ENCODE measurements around the gene SCGB2A2. TPM values are rescaled to one million over a fixed set of nuclear protein-coding genes. Genes with fewer than 3 reads are reported as not detected.

SCGB2A2 gene
- polyA plus RNA-seq, 1 experiment = not detected

DNA sequence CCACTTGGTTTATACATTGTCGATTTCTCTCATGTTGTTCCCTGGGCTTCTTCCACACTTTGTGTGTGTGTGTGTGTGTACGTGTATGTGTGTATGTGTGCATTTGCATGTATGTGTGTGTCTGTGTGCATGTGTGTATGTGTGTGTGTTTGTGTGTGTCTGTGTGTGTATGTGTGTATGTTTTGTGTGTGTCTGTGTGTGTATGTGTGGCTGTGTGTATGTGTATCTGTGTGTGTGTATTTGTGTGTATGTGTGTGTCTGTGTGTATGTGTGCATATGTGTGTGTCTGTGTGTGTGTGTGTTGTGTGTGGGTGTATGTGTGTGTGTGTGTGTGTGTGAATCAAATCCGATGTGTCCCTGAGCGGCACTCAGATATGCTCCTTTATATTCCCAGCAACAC lies 32.5 kb upstream of the SCGB2A2 start:
- no peaks in the 10 kb centered on the region for H3K9me3 ChIP-seq (ENCODE audit: control insufficient read depth, insufficient read depth, low read length)
- TF ChIP-seq, protein P1, sequence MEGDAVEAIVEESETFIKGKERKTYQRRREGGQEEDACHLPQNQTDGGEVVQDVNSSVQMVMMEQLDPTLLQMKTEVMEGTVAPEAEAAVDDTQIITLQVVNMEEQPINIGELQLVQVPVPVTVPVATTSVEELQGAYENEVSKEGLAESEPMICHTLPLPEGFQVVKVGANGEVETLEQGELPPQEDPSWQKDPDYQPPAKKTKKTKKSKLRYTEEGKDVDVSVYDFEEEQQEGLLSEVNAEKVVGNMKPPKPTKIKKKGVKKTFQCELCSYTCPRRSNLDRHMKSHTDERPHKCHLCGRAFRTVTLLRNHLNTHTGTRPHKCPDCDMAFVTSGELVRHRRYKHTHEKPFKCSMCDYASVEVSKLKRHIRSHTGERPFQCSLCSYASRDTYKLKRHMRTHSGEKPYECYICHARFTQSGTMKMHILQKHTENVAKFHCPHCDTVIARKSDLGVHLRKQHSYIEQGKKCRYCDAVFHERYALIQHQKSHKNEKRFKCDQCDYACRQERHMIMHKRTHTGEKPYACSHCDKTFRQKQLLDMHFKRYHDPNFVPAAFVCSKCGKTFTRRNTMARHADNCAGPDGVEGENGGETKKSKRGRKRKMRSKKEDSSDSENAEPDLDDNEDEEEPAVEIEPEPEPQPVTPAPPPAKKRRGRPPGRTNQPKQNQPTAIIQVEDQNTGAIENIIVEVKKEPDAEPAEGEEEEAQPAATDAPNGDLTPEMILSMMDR (IDR thresholded peaks at IDR 0.05; ENCODE audit: low read depth, low read length) = no peak
- ChIA-PET CTCF (no interaction called here), POLR2A (no interaction called here)
- H3K27ac ChIP-seq (ENCODE audit: low read depth, low read length) = no peak overlapping the region
- DNase-seq (ENCODE audit: low read depth, low spot score) = no peak
- H3K4me3 ChIP-seq (ENCODE audit: low read depth, low read length) = no peak overlapping the region
- no peaks in the 10 kb centered on the region for H3K27me3 ChIP-seq (ENCODE audit: control insufficient read depth, insufficient read depth, low read length)

DNA sequence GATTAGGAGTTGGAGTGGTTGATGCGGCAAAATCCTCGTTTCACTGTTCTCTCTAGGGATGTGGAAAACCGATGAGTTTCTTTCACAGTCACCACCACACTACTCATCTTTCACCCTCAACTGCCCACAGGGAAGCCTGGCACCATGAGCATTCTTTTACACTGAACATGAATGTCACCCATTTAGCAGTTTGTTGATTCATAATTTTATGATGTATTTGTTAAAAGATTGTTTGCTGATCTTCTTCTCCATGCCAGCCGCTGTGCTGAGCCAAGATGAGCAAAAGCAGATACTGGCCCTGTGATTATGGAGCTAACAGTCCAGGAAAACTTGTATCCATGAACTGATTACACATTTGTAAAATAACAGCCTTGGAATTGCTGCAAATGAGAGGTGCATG lies 31.8 kb upstream of the SCGB2A2 start:
- Histone ChIP-seq H3K9me3 (ENCODE audit: control insufficient read depth, insufficient read depth, low read length) (no peaks in the 10 kb centered on the region), H3K27me3 (ENCODE audit: control insufficient read depth, insufficient read depth, low read length) (no peaks in the 10 kb centered on the region), H3K4me3 (ENCODE audit: low read depth, low read length) (no peak overlapping the region), H3K27ac (ENCODE audit: low read depth, low read length) (no peak overlapping the region)
- CTCF ChIA-PET = no interaction called here
- TF ChIP-seq, protein P1 (IDR thresholded peaks at IDR 0.05; ENCODE audit: low read depth, low read length) = no peak
- DNase-seq (ENCODE audit: low read depth, low spot score) = no peak
- POLR2A ChIA-PET = no interaction called here

GRCh38 chr11:62241095-62241494 lies 28.9 kb upstream of the SCGB2A2 start:
- POLR2A ChIA-PET = no interaction called here
- CTCF ChIA-PET = no interaction called here
- Histone ChIP-seq H3K9me3 (ENCODE audit: control insufficient read depth, insufficient read depth, low read length) (no peaks in the 10 kb centered on the region), H3K27me3 (ENCODE audit: control insufficient read depth, insufficient read depth, low read length) (no peaks in the 10 kb centered on the region), H3K4me3 (ENCODE audit: low read depth, low read length) (no peak overlapping the region), H3K27ac (ENCODE audit: low read depth, low read length) (no peak overlapping the region)
- no peak for DNase-seq (ENCODE audit: low read depth, low spot score)
- TF ChIP-seq, protein P1 (IDR thresholded peaks at IDR 0.05; ENCODE audit: low read depth, low read length) = no peak

- no peaks in the 10 kb centered on the region for H3K27me3 ChIP-seq (ENCODE audit: control insufficient read depth, insufficient read depth, low read length)
- H3K4me3 ChIP-seq (ENCODE audit: low read depth, low read length) = no peak within 1 kb of the TSS
- CTCF ChIA-PET = no interaction called here
- no peak within 1 kb of the TSS for H3K27ac ChIP-seq (ENCODE audit: low read depth, low read length)
- no peaks in the 10 kb centered on the region for H3K9me3 ChIP-seq (ENCODE audit: control insufficient read depth, insufficient read depth, low read length)
- no peak for DNase-seq (ENCODE audit: low read depth, low spot score)
- TF ChIP-seq, protein P1 (IDR thresholded peaks at IDR 0.05; ENCODE audit: low read depth, low read length) = no peak
- POLR2A ChIA-PET = no interaction called here
These were observed 27.9 kb upstream of the SCGB2A2 start, which contains the start of gene SCGB1D2 for GRCh38 chr11:62242021-62242420. Gene SCGB1D2, plus strand, starts transcription at chr11:62242239. Its CDS starts 69 bp downstream, at chr11:62242308.

- CTCF ChIA-PET = interaction anchor here (1.0 kb wide), 1 partner anchor 64 kb away, joined by 3 read pairs; no protein-coding TSS in a partner anchor
- H3K4me3 ChIP-seq (ENCODE audit: low read depth, low read length) = no peak overlapping the region
- DNase-seq (ENCODE audit: low read depth, low spot score) = no peak
- TF ChIP-seq, protein P1 (IDR thresholded peaks at IDR 0.05; ENCODE audit: low read depth, low read length) = peak; percentile 25
- no peaks in the 10 kb centered on the region for H3K9me3 ChIP-seq (ENCODE audit: control insufficient read depth, insufficient read depth, low read length)
- H3K27me3 ChIP-seq (ENCODE audit: control insufficient read depth, insufficient read depth, low read length) = no peaks in the 10 kb centered on the region
- H3K27ac ChIP-seq (ENCODE audit: low read depth, low read length) = no peak overlapping the region
- POLR2A ChIA-PET = interaction anchor here (0.6 kb wide), 1 partner anchor 41 kb away, joined by 3 read pairs; no protein-coding TSS in a partner anchor
These were observed 24.6 kb upstream of the SCGB2A2 start for GRCh38 chr11:62245271-62245753.
